Upper lobe of left lung (tissue), 4 donors: ENCODE data around the gene DDX50.

Experiments
- EP300 ChIP-seq, 4 donors: sonication (generic); formaldehyde crosslinking; IDR thresholded peaks; one replicate each; pipeline ENCODE4 v1.5.1; 2017; ENCODE audit warnings: antibody characterized with exemption in 4 of 4, control low read depth in 2 of 4
- POLR2A ChIP-seq, 4 donors: fragments of 450-650 bp; IDR thresholded peaks; one replicate each; pipeline ENCODE4 v1.5.1; 2016 to 2017; ENCODE audit warnings: antibody characterized with exemption in 4 of 4, mild to moderate bottlenecking in 2 of 4
- POLR2AphosphoS5 ChIP-seq, 2 donors: sonication (generic); formaldehyde crosslinking; IDR thresholded peaks; one replicate each; pipeline ENCODE4 v1.5.1; 2017; ENCODE audit warnings: antibody characterized with exemption in 2 of 2
- TF ChIP-seq, protein P1 (sequence below), 6 experiments: fragments of 450-650 bp in 4 of 6; fragments of 200-600 bp in 2 of 6; sonication (generic) in 2 of 6; IDR thresholded peaks; one replicate each; pipeline ENCODE4 v1.5.1; 2016 to 2019; ENCODE audit warnings: antibody characterized with exemption in 6 of 6

DNA sequence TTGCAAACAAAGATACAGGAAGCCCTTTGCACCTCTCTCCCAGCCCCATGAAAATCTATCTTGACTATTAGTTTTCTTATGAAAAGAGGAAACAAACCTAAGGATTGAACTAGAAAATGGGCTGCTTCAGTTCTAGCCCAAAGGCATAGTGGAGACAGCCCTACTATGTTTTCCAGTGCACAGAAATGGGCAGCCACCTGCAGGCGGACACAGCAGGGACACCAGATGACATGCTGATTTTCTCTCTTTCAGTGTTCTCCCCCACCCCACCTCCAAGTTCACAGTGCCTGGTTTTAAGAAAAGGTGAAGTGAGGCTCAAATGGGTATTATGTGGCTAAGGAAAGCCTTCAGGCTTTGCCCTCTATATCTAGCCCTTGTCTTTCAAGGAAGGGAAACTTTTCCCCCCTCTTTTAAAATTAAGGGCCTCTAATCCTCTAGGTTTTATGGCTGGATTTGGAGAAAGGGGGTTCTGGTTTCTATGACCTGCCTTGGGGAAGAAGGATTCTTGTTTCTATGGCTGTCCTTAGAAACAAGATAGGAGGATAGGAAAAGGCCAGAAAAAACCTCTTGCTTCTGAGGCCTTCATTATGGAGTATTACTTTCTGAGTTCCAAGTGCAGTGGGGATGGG lies 23.5 kb upstream of the DDX50 start:
- TF ChIP-seq POLR2A (IDR thresholded peaks at IDR 0.05), result no peak
- TF ChIP-seq, protein P1, sequence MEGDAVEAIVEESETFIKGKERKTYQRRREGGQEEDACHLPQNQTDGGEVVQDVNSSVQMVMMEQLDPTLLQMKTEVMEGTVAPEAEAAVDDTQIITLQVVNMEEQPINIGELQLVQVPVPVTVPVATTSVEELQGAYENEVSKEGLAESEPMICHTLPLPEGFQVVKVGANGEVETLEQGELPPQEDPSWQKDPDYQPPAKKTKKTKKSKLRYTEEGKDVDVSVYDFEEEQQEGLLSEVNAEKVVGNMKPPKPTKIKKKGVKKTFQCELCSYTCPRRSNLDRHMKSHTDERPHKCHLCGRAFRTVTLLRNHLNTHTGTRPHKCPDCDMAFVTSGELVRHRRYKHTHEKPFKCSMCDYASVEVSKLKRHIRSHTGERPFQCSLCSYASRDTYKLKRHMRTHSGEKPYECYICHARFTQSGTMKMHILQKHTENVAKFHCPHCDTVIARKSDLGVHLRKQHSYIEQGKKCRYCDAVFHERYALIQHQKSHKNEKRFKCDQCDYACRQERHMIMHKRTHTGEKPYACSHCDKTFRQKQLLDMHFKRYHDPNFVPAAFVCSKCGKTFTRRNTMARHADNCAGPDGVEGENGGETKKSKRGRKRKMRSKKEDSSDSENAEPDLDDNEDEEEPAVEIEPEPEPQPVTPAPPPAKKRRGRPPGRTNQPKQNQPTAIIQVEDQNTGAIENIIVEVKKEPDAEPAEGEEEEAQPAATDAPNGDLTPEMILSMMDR (IDR thresholded peaks at IDR 0.05), result no peak
- TF ChIP-seq EP300 (IDR thresholded peaks at IDR 0.05), result no peak
- TF ChIP-seq POLR2AphosphoS5 (IDR thresholded peaks at IDR 0.05), result no peak
